Liver (tissue), 9 donors: ENCODE results near the gene CATSPER1. TPM values are rescaled to one million over a fixed set of nuclear protein-coding genes. Genes with fewer than 3 reads are reported as not detected.
A peak's percentile ranks its signal among the peaks of the same experiment; 100 is the strongest.

Experiments
- DNase-seq: peaks from one replicate; pipeline ENCODE4 v3.0.0-alpha.2; 2017; ENCODE audit warnings: low spot score
- H3K27ac ChIP-seq, 2 donors: one replicate each; pipeline ENCODE4 v1.7.0; 2013; ENCODE audit warnings: inconsistent platforms in 2 of 2, low read length in 2 of 2, control low read depth in 1 of 2, low read depth in 1 of 2, mild to moderate bottlenecking in 1 of 2
- H3K27me3 ChIP-seq, 4 donors: one replicate each; pipeline versions ENCODE4 v1.6.1 to v1.7.0; 2013; ENCODE audit warnings: low read length in 3 of 4, inconsistent platforms in 1 of 4, mild to moderate bottlenecking in 1 of 4, moderate library complexity in 1 of 4; ENCODE audit not compliant: control insufficient read depth in 4 of 4, insufficient read depth in 4 of 4
- H3K36me3 ChIP-seq, 4 donors: one replicate each; pipeline versions ENCODE4 v1.6.1 to v1.7.0; 2013; ENCODE audit warnings: low read length in 3 of 4, mild to moderate bottlenecking in 3 of 4, low read depth in 1 of 4, moderate library complexity in 1 of 4; ENCODE audit not compliant: control insufficient read depth in 4 of 4, insufficient read depth in 3 of 4
- H3K4me1 ChIP-seq, 4 donors: one replicate each; pipeline versions ENCODE4 v1.6.1 to v1.7.0; 2013; ENCODE audit warnings: low read length in 3 of 4, mild to moderate bottlenecking in 3 of 4, moderate library complexity in 1 of 4; ENCODE audit not compliant: control insufficient read depth in 4 of 4, insufficient read depth in 4 of 4
- H3K4me3 ChIP-seq, 3 donors: one replicate each; pipeline versions ENCODE4 v1.6.1 to v1.7.0; 2013; ENCODE audit warnings: low read length in 3 of 3, control low read depth in 1 of 3, low read depth in 1 of 3, mild to moderate bottlenecking in 1 of 3
- H3K9ac ChIP-seq, 2 donors: one replicate each; pipeline ENCODE4 v1.7.0; 2013; ENCODE audit warnings: low read length in 2 of 2, mild to moderate bottlenecking in 2 of 2, moderate library complexity in 2 of 2, control low read depth in 1 of 2, low read depth in 1 of 2
- H3K9me3 ChIP-seq, 4 donors: one replicate each; pipeline versions ENCODE4 v1.6.1 to v1.7.0; 2013; ENCODE audit warnings: low read length in 3 of 4; ENCODE audit not compliant: control insufficient read depth in 4 of 4
- ATF3 ChIP-seq: IDR thresholded peaks from 2 replicates; pipeline ENCODE4 v1.6.1; 2016; ENCODE audit warnings: antibody characterized with exemption
- FOXA1 ChIP-seq: IDR thresholded peaks from 2 replicates; pipeline ENCODE4 v1.6.1; 2016; ENCODE audit warnings: antibody characterized with exemption
- FOXA2 ChIP-seq: IDR thresholded peaks from 2 replicates; pipeline ENCODE4 v1.6.1; 2016; ENCODE audit warnings: antibody characterized with exemption
- GABPA ChIP-seq, 2 donors: IDR thresholded peaks in 1 of 2; conservative IDR thresholded peaks in 1 of 2; 2 replicates each; pipeline ENCODE4 v1.6.1; 2016; ENCODE audit warnings: antibody characterized with exemption in 2 of 2, mild to moderate bottlenecking in 1 of 2, moderate library complexity in 1 of 2
- HNF4A ChIP-seq, 2 donors: conservative IDR thresholded peaks; 2 replicates each; pipeline ENCODE4 v1.6.1; 2016; ENCODE audit warnings: antibody characterized with exemption in 2 of 2, mild to moderate bottlenecking in 2 of 2
- HNF4G ChIP-seq: IDR thresholded peaks from 2 replicates; pipeline ENCODE4 v1.6.1; 2016; ENCODE audit warnings: antibody characterized with exemption
- JUND ChIP-seq, 2 donors: IDR thresholded peaks; 2 replicates each; pipeline ENCODE4 v1.6.1; 2016; ENCODE audit warnings: antibody characterized with exemption in 2 of 2
- NR2F2 ChIP-seq: IDR thresholded peaks from 2 replicates; pipeline ENCODE4 v1.6.1; 2016; ENCODE audit warnings: antibody characterized with exemption
- RAD21 ChIP-seq, 2 donors: IDR thresholded peaks; 2 replicates each; pipeline ENCODE4 v1.6.1; 2016; ENCODE audit warnings: antibody characterized with exemption in 2 of 2, mild to moderate bottlenecking in 2 of 2
- RXRA ChIP-seq, 2 donors: IDR thresholded peaks; 2 replicates each; pipeline ENCODE4 v1.6.1; 2017 to 2018; ENCODE audit warnings: antibody characterized with exemption in 2 of 2, mild to moderate bottlenecking in 1 of 2
- SP1 ChIP-seq: IDR thresholded peaks from 2 replicates; pipeline ENCODE4 v1.6.1; 2018; ENCODE audit warnings: antibody characterized with exemption, mild to moderate bottlenecking
- YY1 ChIP-seq: IDR thresholded peaks from 2 replicates; pipeline ENCODE4 v1.6.1; 2016; ENCODE audit warnings: antibody characterized with exemption, mild to moderate bottlenecking
- WGBS: extraction: QIAGEN DNeasy Blood & Tissue Kit; methylation state at CpG from one replicate; pipeline ENCODE4 v1.1.7; 2013; 5-methylcytosine and 5-hydroxymethylcytosine counted together
- polyA plus RNA-seq, 2 donors: library from polyadenylated mRNA; stranded (reverse) in 1 of 2; unstranded in 1 of 2; fragments of 200-250 nt in 1 of 2; fragments of >200 nt in 1 of 2; fragmentation: Nextera tagmentation in 1 of 2; extraction: Ambion mirVana in 1 of 2; gene quantifications; one replicate each; pipeline versions ENCODE4 v1.2.1 to v1.2.3, GENCODE V29; 2013 to 2015
- total RNA-seq, 2 donors: library from RNA; depleted of rRNA; stranded (reverse); fragments of >200 nt; gene quantifications; one replicate each; pipeline ENCODE4 v1.2.3, GENCODE V29; 2014
- TF ChIP-seq, protein P1 (sequence below): fragments of 150-350 bp; IDR thresholded peaks from 2 replicates; pipeline ENCODE4 v1.5.1; 2017; ENCODE audit warnings: improper control_type of control experiment, low read depth, low read length; ENCODE audit not compliant: missing input control
- TF ChIP-seq, protein P2 (sequence below): IDR thresholded peaks from 2 replicates; pipeline ENCODE4 v1.6.1; 2016; ENCODE audit warnings: antibody characterized with exemption
- TF ChIP-seq, protein P3 (sequence below): IDR thresholded peaks from 2 replicates; pipeline ENCODE4 v1.6.1; 2016; ENCODE audit warnings: antibody characterized with exemption, mild to moderate bottlenecking
- TF ChIP-seq, protein P4 (sequence below): IDR thresholded peaks from 2 replicates; pipeline ENCODE4 v1.6.1; 2016; ENCODE audit warnings: antibody characterized with exemption
- donor health status: healthy.
- donor health status: healthy.
- donor health status: healthy.
- donor health status: healthy.
- donor health status: healthy.

Gene CATSPER1
- total and polyA plus RNA-seq, 4 donors = 0.17 TPM; not detected in 3

DNA sequence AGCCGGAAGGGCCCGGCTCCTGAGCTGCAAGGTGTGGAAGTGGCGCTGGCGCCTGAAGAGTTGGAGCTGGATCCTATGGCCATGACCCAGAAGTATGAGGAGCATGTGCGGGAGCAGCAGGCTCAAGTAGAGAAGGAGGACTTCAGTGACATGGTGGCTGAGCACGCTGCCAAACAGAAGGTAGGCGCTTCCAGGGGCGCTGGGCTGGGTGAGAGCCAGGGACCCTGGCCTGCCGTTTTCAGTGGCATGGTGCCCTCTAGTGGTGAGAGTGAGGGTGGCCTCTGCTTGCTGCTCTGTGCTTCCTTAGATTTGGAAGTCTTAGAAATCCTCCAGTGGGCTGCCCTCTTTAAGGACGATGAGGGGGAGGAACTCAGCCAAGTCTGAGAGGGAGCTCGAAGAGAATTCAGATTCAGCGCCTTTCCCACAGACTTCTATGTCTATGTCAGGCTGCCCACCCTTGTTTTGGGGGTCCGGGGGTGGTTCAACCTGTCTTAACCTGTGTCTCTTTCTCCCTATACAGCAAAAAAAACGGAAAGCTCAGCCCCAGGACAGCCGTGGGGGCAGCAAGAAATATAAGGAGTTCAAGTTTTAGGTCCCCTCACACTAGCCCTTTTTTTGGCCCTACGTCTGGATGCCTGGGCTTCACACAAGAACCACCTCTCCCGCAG lies 42.0 kb upstream of the CATSPER1 start:
- Histone ChIP-seq H3K9ac (peak overlapping the region; percentile 43 to 60), H3K27me3 (no peaks in the 10 kb centered on the region), H3K36me3 (peaks cover 10 to 45% (median 28%) of the 10 kb centered on the region in 4 donors), H3K27ac (peak overlapping the region; percentile 91 to 94), H3K4me1 (peaks cover 5 to 40% (median 30%) of the 10 kb centered on the region in 4 donors), H3K9me3 (no peaks in the 10 kb centered on the region), H3K4me3 (no peak overlapping the region)
- 68% methylated on average over 17 of the region's 17 CpGs for WGBS
- peak; percentile 79 for DNase-seq
- no peak for TF ChIP-seq NR2F2
- no peak for TF ChIP-seq JUND (IDR thresholded peaks at IDR 0.05)
- peak; percentile 69 to 81 for TF ChIP-seq RAD21 (IDR thresholded peaks at IDR 0.05)
- TF ChIP-seq FOXA2 = no peak
- TF ChIP-seq, protein P1, sequence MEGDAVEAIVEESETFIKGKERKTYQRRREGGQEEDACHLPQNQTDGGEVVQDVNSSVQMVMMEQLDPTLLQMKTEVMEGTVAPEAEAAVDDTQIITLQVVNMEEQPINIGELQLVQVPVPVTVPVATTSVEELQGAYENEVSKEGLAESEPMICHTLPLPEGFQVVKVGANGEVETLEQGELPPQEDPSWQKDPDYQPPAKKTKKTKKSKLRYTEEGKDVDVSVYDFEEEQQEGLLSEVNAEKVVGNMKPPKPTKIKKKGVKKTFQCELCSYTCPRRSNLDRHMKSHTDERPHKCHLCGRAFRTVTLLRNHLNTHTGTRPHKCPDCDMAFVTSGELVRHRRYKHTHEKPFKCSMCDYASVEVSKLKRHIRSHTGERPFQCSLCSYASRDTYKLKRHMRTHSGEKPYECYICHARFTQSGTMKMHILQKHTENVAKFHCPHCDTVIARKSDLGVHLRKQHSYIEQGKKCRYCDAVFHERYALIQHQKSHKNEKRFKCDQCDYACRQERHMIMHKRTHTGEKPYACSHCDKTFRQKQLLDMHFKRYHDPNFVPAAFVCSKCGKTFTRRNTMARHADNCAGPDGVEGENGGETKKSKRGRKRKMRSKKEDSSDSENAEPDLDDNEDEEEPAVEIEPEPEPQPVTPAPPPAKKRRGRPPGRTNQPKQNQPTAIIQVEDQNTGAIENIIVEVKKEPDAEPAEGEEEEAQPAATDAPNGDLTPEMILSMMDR = peak; percentile 77
- TF ChIP-seq HNF4A (conservative IDR thresholded peaks at IDR 0.05) = no peak
- TF ChIP-seq SP1 = no peak
- TF ChIP-seq, protein P2, sequence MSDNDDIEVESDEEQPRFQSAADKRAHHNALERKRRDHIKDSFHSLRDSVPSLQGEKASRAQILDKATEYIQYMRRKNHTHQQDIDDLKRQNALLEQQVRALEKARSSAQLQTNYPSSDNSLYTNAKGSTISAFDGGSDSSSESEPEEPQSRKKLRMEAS = no peak
- no peak for TF ChIP-seq ATF3
- TF ChIP-seq FOXA1 = no peak
- TF ChIP-seq, protein P3, sequence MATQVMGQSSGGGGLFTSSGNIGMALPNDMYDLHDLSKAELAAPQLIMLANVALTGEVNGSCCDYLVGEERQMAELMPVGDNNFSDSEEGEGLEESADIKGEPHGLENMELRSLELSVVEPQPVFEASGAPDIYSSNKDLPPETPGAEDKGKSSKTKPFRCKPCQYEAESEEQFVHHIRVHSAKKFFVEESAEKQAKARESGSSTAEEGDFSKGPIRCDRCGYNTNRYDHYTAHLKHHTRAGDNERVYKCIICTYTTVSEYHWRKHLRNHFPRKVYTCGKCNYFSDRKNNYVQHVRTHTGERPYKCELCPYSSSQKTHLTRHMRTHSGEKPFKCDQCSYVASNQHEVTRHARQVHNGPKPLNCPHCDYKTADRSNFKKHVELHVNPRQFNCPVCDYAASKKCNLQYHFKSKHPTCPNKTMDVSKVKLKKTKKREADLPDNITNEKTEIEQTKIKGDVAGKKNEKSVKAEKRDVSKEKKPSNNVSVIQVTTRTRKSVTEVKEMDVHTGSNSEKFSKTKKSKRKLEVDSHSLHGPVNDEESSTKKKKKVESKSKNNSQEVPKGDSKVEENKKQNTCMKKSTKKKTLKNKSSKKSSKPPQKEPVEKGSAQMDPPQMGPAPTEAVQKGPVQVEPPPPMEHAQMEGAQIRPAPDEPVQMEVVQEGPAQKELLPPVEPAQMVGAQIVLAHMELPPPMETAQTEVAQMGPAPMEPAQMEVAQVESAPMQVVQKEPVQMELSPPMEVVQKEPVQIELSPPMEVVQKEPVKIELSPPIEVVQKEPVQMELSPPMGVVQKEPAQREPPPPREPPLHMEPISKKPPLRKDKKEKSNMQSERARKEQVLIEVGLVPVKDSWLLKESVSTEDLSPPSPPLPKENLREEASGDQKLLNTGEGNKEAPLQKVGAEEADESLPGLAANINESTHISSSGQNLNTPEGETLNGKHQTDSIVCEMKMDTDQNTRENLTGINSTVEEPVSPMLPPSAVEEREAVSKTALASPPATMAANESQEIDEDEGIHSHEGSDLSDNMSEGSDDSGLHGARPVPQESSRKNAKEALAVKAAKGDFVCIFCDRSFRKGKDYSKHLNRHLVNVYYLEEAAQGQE = no peak

DNA sequence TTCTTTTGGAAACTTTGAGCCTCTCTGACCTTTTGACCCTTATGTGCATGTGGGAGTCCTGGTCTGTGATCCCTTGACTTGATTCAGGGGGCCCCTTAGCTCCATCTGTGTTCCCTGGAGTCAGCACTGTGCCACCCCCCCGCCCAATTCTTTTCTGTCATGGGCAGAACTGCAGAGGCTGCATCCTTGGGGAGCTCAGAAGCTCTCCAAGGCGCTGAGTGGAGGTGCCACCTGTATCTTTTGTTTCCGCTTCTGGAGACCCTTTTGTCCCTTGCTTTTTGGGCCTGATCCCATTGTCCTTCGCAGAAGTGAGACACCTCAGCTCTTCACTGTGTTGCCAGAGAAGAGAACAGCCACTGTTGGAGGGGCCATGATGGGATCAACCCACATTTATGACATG lies 41.4 kb upstream of the CATSPER1 start:
- Histone ChIP-seq H3K27me3 (no peaks in the 10 kb centered on the region), H3K36me3 (peaks cover 10 to 51% (median 34%) of the 10 kb centered on the region in 4 donors), H3K9me3 (no peaks in the 10 kb centered on the region), H3K4me1 (peaks cover 5 to 40% (median 30%) of the 10 kb centered on the region in 4 donors), H3K9ac (no peak overlapping the region), H3K27ac (no peak overlapping the region), H3K4me3 (no peak overlapping the region)
- no peak for DNase-seq
- TF ChIP-seq YY1 (no peak), GABPA (IDR thresholded peaks at IDR 0.05 in 1 of 2, conservative IDR thresholded peaks at IDR 0.05 in 1 of 2) (no peak), HNF4G (no peak), JUND (IDR thresholded peaks at IDR 0.05) (no peak), RXRA (IDR thresholded peaks at IDR 0.05) (no peak), SP1 (no peak), NR2F2 (no peak)
- TF ChIP-seq, protein P4, sequence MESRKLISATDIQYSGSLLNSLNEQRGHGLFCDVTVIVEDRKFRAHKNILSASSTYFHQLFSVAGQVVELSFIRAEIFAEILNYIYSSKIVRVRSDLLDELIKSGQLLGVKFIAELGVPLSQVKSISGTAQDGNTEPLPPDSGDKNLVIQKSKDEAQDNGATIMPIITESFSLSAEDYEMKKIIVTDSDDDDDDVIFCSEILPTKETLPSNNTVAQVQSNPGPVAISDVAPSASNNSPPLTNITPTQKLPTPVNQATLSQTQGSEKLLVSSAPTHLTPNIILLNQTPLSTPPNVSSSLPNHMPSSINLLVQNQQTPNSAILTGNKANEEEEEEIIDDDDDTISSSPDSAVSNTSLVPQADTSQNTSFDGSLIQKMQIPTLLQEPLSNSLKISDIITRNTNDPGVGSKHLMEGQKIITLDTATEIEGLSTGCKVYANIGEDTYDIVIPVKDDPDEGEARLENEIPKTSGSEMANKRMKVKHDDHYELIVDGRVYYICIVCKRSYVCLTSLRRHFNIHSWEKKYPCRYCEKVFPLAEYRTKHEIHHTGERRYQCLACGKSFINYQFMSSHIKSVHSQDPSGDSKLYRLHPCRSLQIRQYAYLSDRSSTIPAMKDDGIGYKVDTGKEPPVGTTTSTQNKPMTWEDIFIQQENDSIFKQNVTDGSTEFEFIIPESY = no peak
- TF ChIP-seq, protein P1 = no peak
- 98% methylated on average over 4 of the region's 4 CpGs for WGBS
